GM21619 (cell line): ENCODE measurements around the gene SNRNP25.
"Not testable (repeated sequence)": the region's sequence is repeated elsewhere in the genome, so short reads cannot be mapped to it uniquely, and the experiment has no call there.

Experiments
- ATAC-seq: cut with Tn5 transposase; IDR thresholded peaks from one replicate; pipeline ENCODE4 v1.9.1; 2021; ENCODE audit not compliant: unreplicated experiment

The SNRNP25 gene

DNA sequence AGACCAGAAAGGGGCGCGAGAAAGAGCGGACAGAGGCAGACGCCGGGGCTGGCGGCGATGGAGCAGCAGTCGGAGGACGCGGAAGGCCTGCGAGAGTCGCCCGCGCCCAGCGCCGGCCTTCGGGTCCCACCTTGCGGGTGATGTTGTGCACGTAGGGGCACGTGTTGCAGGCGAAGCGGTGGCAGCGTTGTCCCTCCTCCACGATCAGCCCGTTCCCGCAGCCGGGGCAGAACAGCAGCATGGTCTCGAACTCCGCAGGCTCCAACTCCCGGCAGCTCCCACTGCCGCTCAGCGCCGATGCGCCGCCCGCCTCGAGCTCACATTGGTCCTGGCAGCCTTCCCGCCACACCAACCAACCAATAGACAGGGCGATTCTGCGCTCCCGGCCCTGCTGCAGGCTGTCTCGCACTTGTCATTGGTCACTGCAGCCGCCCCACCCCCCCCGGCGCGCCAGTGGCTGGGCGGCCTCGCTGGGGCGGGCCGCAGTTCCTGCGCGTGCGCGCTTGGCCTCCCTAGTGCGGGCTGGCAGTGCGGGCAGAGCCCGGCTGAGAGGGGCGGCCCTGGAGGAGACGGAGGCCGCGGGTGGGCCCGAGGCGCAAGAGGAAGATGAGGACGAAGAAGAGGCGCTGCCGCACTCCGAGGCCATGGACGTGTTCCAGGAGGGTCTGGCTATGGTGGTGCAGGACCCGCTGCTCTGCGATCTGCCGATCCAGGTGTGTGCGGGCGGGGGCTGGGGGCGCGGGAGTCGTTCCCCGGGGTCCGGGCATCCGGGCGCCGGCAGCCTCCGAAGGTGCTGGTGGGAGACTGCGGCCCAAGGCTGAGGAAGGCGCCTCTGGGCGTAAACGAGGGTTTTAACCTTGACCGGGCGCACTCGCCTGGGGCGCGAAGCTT is at the start of gene SNRNP25, which contains the start of gene POLR3K:
SNRNP25 (plus strand) TSS at position 483 of the 891 bp plus-strand sequence; CDS start at position 672, 189 bp downstream.
POLR3K (minus strand) TSS at position 263 of the 891 bp plus-strand sequence; CDS start at position 241, 22 bp downstream.
- ATAC-seq: peak; percentile 91

DNA sequence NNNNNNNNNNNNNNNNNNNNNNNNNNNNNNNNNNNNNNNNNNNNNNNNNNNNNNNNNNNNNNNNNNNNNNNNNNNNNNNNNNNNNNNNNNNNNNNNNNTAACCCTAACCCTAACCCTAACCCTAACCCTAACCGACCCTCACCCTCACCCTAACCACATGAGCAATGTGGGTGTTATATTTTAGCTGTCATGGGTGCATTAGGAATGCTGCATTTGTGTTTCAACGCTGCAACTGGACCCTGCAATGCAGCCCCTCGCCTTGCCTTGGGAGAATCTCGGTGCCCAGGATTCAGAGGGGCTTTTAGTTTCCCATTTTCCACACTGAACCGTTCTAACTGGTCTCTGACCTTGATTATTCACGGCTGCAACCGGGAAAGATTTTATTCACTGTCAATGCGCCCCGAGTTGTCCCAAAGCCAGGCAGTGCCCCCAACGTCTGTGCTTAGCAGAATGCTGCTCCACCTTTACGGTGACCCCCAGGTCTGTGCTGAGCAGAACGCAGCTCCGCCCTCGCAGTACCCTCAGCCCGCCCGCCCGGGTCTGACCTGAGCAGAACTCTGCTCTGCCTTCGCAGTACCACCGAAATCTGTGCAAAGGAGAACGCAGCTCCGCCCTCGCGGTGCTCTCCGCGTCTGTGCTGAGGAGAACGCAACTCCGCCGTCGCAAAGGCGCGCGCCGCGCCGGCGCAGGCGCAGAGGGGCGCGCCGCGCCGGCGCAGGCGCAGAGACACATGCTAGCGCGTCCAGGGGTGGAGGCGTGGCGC is 43.5 kb upstream of the SNRNP25 start:
- ATAC-seq: no peak

DNA sequence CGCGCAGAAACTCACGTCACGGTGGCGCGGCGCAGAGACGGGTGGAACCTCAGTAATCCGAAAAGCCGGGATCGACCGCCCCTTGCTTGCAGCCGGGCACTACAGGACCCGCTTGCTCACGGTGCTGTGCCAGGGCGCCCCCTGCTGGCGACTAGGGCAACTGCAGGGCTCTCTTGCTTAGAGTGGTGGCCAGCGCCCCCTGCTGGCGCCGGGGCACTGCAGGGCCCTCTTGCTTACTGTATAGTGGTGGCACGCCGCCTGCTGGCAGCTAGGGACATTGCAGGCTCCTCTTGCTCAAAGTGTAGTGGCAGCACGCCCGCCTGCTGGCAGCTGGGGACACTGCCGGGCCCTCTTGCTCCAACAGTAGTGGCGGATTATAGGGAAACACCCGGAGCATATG is 42.9 kb upstream of the SNRNP25 start:
- ATAC-seq: not testable (repeated sequence)

DNA sequence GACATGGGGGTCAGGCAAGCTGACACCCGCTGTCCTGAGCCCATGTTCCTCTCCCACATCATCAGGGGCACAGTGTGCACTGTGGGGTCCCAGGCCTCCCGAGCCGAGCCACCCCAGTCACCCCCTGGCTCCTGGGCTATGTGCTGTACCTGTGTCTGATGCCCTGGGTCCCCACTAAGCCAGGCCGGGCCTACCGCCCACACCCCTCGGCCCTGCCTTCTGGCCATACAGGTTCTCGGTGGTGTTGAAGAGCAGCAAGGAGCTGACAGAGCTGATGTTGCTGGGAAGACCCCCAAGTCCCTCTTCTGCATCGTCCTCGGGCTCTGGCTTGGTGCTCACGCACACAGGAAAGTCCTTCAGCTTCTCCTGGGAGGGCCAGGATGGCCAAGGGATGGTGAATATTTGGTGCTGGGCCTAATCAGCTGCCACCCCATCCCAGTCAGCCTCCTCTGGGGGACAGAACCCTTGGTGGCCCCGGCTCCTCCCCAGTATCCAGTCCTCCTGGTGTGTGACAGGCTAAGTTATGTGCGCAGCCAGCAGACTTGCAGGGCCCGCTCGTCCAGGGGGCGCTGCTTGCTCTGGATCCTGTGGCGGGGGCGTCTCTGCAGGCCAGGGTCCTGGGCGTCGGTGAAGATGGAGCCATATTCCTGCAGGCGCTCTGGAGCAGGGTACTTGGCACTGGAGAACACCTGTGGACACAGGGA is 36.4 kb upstream of the SNRNP25 start:
- ATAC-seq: not testable (repeated sequence)

DNA sequence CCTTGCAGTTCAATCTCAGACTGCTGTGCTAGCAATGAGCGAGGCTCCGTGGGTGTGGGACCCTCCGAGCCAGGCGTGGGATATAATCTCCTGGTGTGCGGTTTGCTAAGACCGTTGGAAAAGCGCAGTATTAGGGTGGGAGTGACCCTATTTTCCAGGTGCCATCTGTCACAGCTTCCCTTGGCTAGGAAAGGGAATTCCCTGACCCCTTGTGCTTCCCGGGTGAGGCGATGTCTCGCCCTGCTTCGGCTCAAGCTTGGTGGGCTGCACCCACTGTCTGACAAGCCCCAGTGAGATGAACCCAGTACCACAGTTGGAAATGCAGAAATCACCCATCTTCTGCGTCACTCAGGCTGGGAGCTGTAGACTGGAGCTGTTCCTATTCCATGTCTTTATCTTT is 32.7 kb upstream of the SNRNP25 start:
- ATAC-seq: not testable (repeated sequence)

DNA sequence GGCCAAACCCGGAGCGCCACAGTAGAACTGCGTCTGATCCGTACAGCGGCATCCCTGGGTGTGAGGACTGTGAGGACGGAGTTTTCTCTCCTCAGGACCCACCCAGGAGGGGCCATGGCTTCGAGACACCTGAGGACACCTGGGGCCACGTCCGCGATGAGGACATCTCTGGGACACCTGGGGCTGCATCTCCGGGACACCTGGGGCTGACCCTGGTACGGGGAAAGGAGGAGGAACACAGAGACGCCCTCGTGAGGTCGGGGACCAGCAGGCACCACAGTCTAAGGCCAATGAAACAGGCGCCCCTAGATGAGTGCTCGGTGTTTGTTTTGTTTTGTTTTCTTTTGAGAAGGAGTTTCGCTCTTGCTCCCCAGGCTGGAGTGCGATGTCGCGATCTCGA is 29.5 kb upstream of the SNRNP25 start:
- not testable (repeated sequence) for ATAC-seq

DNA sequence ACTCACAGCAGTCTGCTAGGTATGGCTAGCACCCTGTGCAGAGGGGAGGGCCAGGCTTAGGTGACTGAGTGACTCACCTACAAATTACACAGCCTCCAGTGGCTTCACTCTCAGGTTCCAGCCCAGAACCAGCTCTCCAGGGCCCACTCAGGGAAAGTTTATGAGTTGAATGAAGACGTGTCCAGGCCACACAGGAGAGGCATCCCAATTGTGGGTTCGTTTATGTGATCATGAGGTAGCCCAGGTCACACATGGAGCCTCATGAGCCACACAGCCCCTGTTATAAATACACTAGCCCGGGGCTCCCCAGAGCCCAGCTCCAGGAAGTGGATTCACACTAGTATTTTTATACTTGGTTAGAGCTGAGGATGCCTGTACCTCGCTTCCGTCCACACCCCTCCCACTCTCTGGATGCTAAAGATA is 27.7 kb upstream of the SNRNP25 start:
- peak; percentile 68 for ATAC-seq

DNA sequence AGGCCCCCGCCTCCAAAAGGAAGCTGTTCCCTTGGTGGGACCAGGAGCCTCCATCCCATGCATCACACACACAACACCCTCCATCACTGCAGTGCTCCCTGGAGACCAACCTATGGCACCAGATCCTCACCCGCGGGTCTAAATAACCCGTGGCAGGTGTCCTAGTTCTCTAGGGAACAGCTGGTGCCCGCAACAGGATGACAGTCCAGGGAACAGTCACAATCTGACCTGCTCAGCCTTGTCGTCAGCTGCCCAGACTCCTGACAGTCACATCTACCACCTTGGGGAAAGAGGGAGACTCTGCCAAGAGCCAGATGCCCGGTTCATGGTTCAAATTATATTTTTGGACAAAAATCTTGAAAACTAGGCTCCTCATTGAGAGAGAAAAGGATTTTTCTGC is 23.0 kb upstream of the SNRNP25 start:
- ATAC-seq: not testable (repeated sequence)

DNA sequence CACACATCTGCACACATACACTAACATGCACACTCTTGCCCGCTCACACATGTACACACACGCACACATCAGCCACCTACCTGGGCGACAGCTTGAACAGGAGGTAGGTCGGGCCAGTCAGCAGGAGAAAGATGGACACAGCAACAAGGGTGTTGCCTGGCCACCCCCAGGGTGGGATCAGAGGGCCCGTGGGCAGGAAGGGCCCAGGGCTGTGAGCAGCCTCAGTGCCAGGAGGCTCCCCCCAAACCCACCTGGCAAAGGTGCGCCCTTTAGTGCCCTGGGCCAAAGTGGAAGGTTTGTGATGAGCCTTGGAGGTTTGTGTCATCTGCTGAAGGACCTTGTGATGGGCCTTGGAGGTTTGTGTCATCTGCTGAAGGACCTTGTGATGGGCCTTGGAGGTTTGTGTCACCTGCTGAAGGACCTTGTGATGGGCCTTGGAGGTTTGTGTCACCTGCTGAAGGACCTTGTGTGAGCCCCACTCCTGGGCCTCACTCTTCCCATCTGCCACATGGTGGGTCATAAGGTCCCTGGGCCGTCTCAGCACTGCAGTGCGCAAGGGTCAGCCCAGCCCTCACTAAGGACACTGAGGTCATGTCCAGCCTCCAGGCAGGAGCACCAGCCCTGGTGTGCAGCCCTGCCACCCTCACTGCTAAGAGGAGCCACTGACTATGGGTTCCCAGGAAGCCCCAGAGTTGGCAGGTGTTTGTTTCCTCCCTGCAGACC is 20.3 kb upstream of the SNRNP25 start:
- ATAC-seq: not testable (repeated sequence)

DNA sequence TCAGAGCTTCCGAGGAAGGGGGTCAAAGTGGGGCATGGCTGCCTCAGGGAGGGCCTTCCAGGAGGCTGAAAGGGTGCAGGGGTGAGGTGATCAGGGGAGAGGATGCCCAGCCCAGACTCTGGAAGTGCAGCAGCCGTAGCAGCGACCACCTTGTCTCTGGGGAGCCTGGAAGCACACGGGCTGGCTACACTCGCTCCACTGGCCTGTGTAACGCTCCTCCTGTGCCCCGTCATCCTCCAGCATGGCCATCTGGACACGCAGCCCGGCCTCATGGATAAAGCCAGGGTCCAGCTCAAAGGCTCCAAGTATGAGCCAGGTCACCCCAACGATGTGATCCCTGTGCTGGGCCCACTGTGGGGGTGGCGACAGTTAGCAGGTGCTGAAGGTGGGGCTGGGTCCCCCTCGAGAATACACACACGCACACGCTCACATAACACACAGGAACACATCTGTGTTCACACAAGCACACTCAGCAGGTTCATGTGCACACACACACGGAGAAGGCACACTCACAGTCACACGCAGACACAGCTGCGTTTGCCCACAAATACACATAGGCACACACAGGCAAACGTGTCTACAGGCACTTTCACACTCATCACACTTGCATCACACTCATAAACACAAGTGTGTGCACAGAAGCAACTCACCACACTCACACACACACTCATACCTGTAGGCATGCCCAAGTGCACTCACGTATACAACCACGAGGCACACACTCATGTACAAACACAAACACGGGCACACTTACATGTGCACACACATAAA is 19.6 kb upstream of the SNRNP25 start:
- ATAC-seq: no peak

DNA sequence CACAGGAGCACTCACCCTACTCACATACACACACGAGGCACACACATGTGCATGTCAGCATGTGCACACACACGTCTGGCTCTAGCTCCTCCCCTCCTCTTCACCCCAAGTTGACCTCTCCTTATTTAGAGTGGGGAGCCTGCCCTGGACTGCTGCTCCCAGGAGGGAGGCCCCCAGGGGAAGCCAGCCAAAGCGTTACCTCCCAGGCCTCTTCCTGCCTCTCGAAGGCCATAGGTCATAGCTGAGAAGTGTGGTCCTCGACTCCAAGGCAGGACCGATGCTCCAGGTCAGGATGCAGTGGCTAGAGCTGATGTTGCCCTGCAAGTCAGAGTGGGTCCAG is 19.0 kb upstream of the SNRNP25 start:
- no peak for ATAC-seq

DNA sequence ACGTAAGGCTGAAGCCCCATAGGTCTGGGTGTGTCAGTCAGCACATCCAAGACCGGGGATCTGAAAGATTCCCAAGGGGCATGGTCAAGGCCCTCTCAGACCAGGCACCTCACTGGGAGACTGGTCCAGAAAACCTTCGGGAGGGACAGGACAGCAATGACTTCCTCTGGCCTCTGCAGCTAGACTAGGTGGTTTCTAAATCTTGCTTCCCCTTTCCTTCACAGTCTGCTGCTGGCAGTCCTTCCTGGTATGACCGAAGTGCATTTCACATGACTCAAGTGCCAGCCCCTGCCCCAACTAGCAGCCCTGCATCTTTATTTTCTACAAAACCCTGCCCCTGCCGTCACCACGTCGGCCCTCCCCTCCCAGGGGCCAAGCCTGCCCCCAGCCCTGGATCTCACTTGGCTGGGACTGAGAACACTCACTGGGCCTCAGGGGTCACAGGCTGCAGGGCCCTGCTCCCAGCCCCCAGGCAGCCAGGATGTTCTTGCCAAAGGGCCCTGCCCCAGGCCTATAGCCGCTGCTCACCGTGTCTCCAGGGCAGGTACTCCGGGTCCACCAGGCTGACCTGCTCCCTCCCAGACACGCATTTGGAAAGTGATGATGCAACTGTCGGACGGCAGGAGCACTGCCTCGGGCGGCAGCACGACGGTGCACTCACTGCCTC is 18.5 kb upstream of the SNRNP25 start:
- ATAC-seq: peak; percentile 45

DNA sequence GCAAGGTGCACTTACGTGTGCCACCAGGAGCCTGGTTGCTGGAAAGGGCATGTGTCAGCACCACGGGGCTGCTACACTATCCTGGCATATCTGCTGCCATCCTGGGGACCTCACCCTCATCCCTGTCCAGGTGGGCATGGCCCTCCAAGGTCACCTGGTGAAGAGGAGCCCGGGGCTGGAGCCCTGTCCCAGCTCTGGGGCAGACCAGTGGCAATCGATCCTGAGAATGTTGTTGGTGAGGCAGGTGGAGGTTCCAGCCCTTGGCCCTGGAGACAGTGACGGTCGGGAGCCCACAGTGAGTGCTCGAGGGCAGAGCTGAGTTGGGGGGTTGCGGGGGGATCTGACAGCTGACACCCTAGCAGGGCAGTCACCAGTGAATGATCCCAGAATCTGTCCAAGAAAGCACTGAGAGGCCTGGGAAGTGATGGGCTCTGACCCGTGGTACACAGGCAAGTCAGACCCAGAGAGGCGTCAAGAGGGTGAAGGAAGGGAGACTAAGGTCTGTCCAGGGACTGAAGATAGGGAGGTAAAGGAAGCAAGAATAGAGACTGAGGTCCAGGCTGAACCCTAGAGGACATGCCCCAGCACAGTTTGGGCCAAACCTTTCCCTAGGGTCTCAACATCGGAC is 17.8 kb upstream of the SNRNP25 start:
- no peak for ATAC-seq

DNA sequence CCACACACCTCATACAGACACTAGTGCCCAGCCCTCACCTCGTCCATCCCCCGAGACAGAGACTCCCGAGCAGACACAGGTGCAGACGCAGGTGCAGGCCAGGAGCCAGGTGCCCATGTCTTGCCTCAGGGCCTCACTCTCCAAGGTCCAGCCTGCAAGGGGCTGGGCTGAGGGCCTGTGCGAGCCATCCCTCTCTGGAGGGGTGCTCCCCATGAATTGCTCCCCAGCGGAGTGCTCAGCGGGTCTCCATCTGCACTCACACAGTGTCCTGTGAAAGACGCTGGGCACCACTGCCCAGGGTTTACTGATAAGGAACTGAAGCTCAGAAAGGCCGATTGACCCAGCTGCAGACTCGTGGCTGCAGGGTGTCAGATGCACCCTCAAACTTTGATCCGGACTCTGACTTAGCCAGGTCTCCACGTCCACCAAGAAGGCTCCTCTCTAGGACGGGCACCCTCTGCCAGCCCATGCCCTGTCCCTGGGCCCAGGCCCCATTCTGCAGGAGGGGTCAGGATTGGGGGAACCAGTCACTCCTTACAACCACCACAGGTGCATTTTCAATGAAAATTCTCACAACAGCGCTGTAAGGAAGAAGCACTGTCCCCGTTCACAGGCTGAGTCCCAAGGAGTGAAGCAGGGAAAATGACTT is 17.2 kb upstream of the SNRNP25 start:
- ATAC-seq: no peak

DNA sequence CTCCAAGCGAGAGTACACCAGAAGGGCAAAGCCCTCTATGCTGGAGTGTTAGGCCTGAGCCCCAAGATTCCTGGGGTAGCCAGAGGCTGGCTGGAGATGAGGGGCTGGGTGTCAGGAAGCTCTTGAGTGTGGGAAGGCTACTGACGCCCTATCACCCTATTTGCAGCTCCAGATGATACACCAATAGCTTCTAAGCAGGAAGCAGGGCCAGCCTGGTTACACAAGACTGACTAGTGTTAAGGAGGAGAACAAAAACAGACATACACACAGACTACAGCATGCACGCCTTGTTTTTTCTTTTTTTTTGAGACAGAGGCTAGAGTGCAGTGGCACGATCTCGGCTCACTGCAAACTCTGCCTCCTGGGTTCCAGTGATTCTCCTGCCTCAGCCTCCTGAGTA is 16.1 kb upstream of the SNRNP25 start:
- ATAC-seq: no peak

DNA sequence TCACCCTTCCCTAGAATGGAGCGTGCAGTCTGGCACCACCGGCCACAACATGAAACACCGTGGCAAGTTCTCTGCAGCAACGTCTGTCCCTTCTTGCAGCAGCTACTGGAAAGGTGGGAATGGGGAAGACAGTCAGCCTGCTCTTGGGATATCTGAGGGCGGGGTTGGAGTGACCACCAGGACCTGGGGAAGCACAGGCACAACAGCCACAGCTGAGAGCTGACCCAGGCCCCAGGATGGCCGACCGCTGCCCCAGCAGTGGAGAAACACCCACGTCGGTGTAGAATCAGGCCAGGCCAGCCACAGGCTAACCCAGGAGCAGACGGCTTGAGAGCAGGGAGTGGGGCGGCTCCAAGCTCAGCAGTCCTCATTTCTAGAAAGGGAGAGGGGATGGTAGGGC is 15.4 kb upstream of the SNRNP25 start:
- not testable (repeated sequence) for ATAC-seq

DNA sequence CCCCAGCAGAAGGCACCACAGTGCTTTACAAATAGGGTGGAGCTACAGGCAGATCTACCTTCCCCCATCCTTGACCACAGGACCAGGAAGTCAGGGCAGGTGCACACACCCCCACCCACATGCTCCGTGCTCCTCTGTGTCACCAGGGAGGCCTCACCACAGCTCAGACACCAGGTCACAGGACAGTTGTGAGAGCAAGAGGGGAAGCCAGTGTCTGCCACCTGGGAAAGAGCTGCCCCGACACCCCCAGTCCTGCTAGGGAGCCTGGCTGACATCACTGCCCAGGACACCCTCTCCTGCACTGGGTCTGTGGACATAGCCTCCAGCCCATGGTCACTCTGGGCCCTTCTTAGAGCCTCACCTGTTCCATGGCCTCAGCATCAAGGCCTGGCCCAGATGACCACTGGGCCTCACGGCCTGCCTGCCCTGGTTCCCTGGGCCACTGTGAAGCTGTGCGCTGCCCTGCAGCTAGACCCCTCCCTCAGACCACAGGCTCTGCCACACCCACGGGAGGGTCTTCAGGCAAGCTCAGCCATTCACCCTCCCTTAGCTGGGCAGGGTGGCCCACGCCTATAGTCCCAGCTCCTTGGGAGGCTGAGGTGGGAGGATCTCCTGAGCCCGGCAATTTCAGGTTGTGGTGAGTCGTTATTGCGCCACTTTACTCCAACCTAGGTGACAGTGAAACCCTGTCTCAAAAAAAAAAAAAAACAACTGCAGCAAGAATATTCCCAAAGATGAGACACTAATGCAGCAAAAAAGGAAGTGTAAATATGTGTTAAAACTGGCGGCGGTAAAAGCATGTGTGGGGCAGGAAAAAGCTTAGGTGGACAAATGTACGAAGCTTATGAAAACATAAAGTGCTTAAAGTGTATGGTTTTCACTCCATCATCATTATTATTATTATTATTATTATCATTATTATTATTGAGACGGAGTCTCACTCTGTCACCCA is 14.4 kb upstream of the SNRNP25 start:
- peak; percentile 59 for ATAC-seq
